K562 (cell line): ENCODE results near the gene EYA3.

ENCODE experiments used
- CHD4 ChIP-seq: fragments of 200-600 bp; sonication (generic); IDR thresholded peaks from 3 replicates; pipeline ENCODE4 v1.6.1; 2012; ENCODE audit warnings: low read depth, mild to moderate bottlenecking, mixed read lengths, low read length, inconsistent platforms; ENCODE audit not compliant: insufficient read depth, insufficient replicate concordance, poor library complexity, severe bottlenecking
- E2F5 ChIP-seq: sonication (generic); formaldehyde crosslinking; IDR thresholded peaks from 2 replicates; pipeline ENCODE4 v1.8.0; 2022; ENCODE audit warnings: mild to moderate bottlenecking, missing genetic modification reagents
- ESRRA ChIP-seq: fragments of 450-650 bp; IDR thresholded peaks from 2 replicates; pipeline ENCODE4 v1.6.1; 2014; ENCODE audit warnings: low read depth, mild to moderate bottlenecking, moderate library complexity, borderline replicate concordance
- KHSRP ChIP-seq: fragments of 450-650 bp; IDR thresholded peaks from 2 replicates; pipeline ENCODE4 v1.6.1; 2017
- NRF1 ChIP-seq, 2 experiments: fragments of 450-650 bp; IDR thresholded peaks in 1 of 2; conservative IDR thresholded peaks in 1 of 2; 2 replicates each; pipeline ENCODE4 v1.6.1; 2014; ENCODE audit warnings: mild to moderate bottlenecking in 2 of 2
- POLR2A ChIP-seq: fragments of 450-650 bp; conservative IDR thresholded peaks from 2 replicates; pipeline ENCODE4 v1.6.1; 2016
- RBM25 ChIP-seq: fragments of 200-400 bp; formaldehyde crosslinking; IDR thresholded peaks from 2 replicates; pipeline ENCODE4 v1.6.1; 2018; ENCODE audit warnings: low read length, low read depth, moderate library complexity; ENCODE audit not compliant: severe bottlenecking
- SP1 ChIP-seq: sonication (generic); formaldehyde crosslinking; IDR thresholded peaks from 2 replicates; pipeline ENCODE4 v1.8.1; 2022; ENCODE audit warnings: mild to moderate bottlenecking, missing genetic modification reagents
- SRF ChIP-seq, 2 experiments: fragments of 250-450, 450-650 bp in 1 of 2; sonication (Bioruptor Pico) in 1 of 2; sonication (generic) in 1 of 2; formaldehyde crosslinking; IDR thresholded peaks; 2 replicates each; pipeline versions ENCODE4 v1.5.0 to v1.5.1; 2020 to 2022; ENCODE audit warnings: mild to moderate bottlenecking in 1 of 2, missing genetic modification reagents in 1 of 2
- ZBTB7A ChIP-seq: IDR thresholded peaks from 2 replicates; pipeline ENCODE4 v1.6.1; 2011; ENCODE audit warnings: low read depth, mild to moderate bottlenecking, low read length, moderate library complexity, borderline replicate concordance; ENCODE audit not compliant: control insufficient read depth
- ZNF311 ChIP-seq: fragments of 250-450 bp; sonication (Bioruptor Pico); IDR thresholded peaks from 2 replicates; pipeline ENCODE4 v1.4.0; 2020; ENCODE audit warnings: mild to moderate bottlenecking, moderate library complexity
- TF ChIP-seq, protein P1 (sequence below): sonication (generic); formaldehyde crosslinking; IDR thresholded peaks from 2 replicates; pipeline ENCODE4 v1.5.0; 2020; ENCODE audit warnings: missing genetic modification reagents
- TF ChIP-seq, protein P2 (sequence below): fragments of 450-650 bp; formaldehyde crosslinking; IDR thresholded peaks from 2 replicates; pipeline ENCODE4 v1.4.0; 2020; ENCODE audit warnings: mild to moderate bottlenecking, mixed read lengths
- TF ChIP-seq, protein P3 (sequence below): fragments of 250-450 bp; sonication (Bioruptor Pico); IDR thresholded peaks from 2 replicates; pipeline ENCODE4 v1.4.0; 2020; ENCODE audit warnings: mild to moderate bottlenecking

GRCh38 chr1:28088168-28088961 is at the start of gene EYA3:
- TF ChIP-seq SRF (CRISPR knock-in tag; IDR thresholded peaks at IDR 0.05) (peak in 1 of 2 experiments; percentile 72; a peak in 2 of 4 replicates), E2F5 (CRISPR knock-in tag) (0 out of 2 replicates have a peak, but pooled peaks have one; percentile 50), NRF1 (conservative IDR thresholded peaks at IDR 0.05 in 1 of 2, IDR thresholded peaks at IDR 0.05 in 1 of 2) (peak; percentile 92 to 94), ZBTB7A (no peak), POLR2A (peak; percentile 97), ESRRA (peak; percentile 83; the same call in 1 of the 2 replicates), SP1 (CRISPR knock-in tag) (peak; percentile 97), ZNF311 (CRISPR knock-in tag) (no peak), KHSRP (0 out of 2 replicates have a peak, but pooled peaks have one; percentile 20), CHD4 (no peak), RBM25 (no peak)
- TF ChIP-seq, protein P1, sequence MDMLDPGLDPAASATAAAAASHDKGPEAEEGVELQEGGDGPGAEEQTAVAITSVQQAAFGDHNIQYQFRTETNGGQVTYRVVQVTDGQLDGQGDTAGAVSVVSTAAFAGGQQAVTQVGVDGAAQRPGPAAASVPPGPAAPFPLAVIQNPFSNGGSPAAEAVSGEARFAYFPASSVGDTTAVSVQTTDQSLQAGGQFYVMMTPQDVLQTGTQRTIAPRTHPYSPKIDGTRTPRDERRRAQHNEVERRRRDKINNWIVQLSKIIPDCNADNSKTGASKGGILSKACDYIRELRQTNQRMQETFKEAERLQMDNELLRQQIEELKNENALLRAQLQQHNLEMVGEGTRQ (CRISPR knock-in tag) = no peak
- TF ChIP-seq, protein P2, sequence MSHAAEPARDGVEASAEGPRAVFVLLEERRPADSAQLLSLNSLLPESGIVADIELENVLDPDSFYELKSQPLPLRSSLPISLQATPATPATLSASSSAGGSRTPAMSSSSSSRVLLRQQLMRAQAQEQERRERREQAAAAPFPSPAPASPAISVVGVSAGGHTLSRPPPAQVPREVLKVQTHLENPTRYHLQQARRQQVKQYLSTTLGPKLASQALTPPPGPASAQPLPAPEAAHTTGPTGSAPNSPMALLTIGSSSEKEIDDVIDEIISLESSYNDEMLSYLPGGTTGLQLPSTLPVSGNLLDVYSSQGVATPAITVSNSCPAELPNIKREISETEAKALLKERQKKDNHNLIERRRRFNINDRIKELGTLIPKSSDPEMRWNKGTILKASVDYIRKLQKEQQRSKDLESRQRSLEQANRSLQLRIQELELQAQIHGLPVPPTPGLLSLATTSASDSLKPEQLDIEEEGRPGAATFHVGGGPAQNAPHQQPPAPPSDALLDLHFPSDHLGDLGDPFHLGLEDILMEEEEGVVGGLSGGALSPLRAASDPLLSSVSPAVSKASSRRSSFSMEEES = no peak
- TF ChIP-seq, protein P3, sequence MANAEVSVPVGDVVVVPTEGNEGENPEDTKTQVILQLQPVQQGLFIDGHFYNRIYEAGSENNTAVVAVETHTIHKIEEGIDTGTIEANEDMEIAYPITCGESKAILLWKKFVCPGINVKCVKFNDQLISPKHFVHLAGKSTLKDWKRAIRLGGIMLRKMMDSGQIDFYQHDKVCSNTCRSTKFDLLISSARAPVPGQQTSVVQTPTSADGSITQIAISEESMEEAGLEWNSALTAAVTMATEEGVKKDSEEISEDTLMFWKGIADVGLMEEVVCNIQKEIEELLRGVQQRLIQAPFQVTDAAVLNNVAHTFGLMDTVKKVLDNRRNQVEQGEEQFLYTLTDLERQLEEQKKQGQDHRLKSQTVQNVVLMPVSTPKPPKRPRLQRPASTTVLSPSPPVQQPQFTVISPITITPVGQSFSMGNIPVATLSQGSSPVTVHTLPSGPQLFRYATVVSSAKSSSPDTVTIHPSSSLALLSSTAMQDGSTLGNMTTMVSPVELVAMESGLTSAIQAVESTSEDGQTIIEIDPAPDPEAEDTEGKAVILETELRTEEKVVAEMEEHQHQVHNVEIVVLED (CRISPR knock-in tag) = no peak
